M059J (cell line): Measurements from ENCODE around the gene HES1. TPM values are rescaled to one million over a fixed set of nuclear protein-coding genes. Genes with fewer than 3 reads are reported as not detected.
"Not testable (repeated sequence)": the region's sequence is repeated elsewhere in the genome, so short reads cannot be mapped to it uniquely, and the experiment has no call there.

Experiments
- DNase-seq: peaks from one replicate; pipeline ENCODE4 v3.0.0-alpha.2; 2012; ENCODE audit warnings: low read depth
- total RNA-seq: library from RNA; depleted of rRNA; stranded (reverse); fragments of >200 nt; shearing (Covaris generic); gene quantifications from 2 replicates; pipeline ENCODE4 v1.2.3, GENCODE V29; 2014

HES1 gene
- total RNA-seq, 1 experiment from 2014 or later, result 24.7 TPM

- no peak for DNase-seq
Measured at GRCh38 chr3:194128202-194128918, 7.6 kb upstream of the HES1 start.

- not testable (repeated sequence) for DNase-seq
Measured at GRCh38 chr3:194128919-194129295, 7.0 kb upstream of the HES1 start.

- no peak for DNase-seq
Measured at GRCh38 chr3:194129581-194130133, 6.3 kb upstream of the HES1 start.

GRCh38 chr3:194130188-194130587 is 5.8 kb upstream of the HES1 start:
- DNase-seq, result no peak

GRCh38 chr3:194130807-194131589 is 5.0 kb upstream of the HES1 start:
- peak; percentile 93 for DNase-seq

- DNase-seq, result peak; percentile 81
Measured at GRCh38 chr3:194132465-194133286, 3.3 kb upstream of the HES1 start.

GRCh38 chr3:194133661-194134230 is 2.2 kb upstream of the HES1 start:
- DNase-seq, result peak; percentile 63

GRCh38 chr3:194134231-194134756 is 1.7 kb upstream of the HES1 start:
- peak; percentile 90 for DNase-seq

- peak; percentile 97 for DNase-seq
Measured at GRCh38 chr3:194134757-194135515, 1.0 kb upstream of the HES1 start.

GRCh38 chr3:194135516-194135805 is 487 bp upstream of the HES1 start:
- no peak for DNase-seq

GRCh38 chr3:194136519-194137007 is 615 bp downstream of the HES1 start:
- DNase-seq, result no peak

GRCh38 chr3:194137008-194137505 is 1.1 kb downstream of the HES1 start:
- peak; percentile 84 for DNase-seq

GRCh38 chr3:194137506-194138474 is 1.8 kb downstream of the HES1 start:
- peak; percentile 48 for DNase-seq

- DNase-seq, result no peak
Measured at GRCh38 chr3:194138732-194139070, 2.8 kb downstream of the HES1 start.

- peak; percentile 87 for DNase-seq
Measured at GRCh38 chr3:194139071-194139813, 3.3 kb downstream of the HES1 start.

- DNase-seq, result no peak
Measured at GRCh38 chr3:194139814-194140391, 4.0 kb downstream of the HES1 start.

- DNase-seq, result peak; percentile 87
Measured at GRCh38 chr3:194140520-194141414, 4.8 kb downstream of the HES1 start.
